NOMO-1 treated with DMSO at 0.1 percent for 48 hours (cell line): ENCODE measurements around the gene TRIO.
"Not testable (repeated sequence)": the region's sequence is repeated elsewhere in the genome, so short reads cannot be mapped to it uniquely, and the experiment has no call there.

ENCODE experiments used
- DNase-seq: peaks from one replicate; lab custom pipeline; 2025; ENCODE audit not compliant: unreplicated experiment; lab: John Stamatoyannopoulos, UW

TRIO gene

GRCh38 chr5:14426521-14426920 is 283.4 kb downstream of the TRIO start:
- no peak for DNase-seq

- DNase-seq, result no peak
These were observed 285.4 kb downstream of the TRIO start for GRCh38 chr5:14428302-14429081.

GRCh38 chr5:14429101-14430050 is 286.2 kb downstream of the TRIO start:
- no peak for DNase-seq

- no peak for DNase-seq
These were observed 288.4 kb downstream of the TRIO start for GRCh38 chr5:14431534-14431933.

- no peak for DNase-seq
These were observed 289.9 kb downstream of the TRIO start for GRCh38 chr5:14432931-14433589.

- DNase-seq, result no peak
These were observed 292.3 kb downstream of the TRIO start for GRCh38 chr5:14435481-14435880.

GRCh38 chr5:14436122-14436521 is 293.0 kb downstream of the TRIO start:
- DNase-seq, result not testable (repeated sequence)

- no peak for DNase-seq
These were observed 293.8 kb downstream of the TRIO start for GRCh38 chr5:14436801-14437542.

- no peak for DNase-seq
These were observed 295.1 kb downstream of the TRIO start for GRCh38 chr5:14438195-14438606.

- DNase-seq, result no peak
These were observed 296.1 kb downstream of the TRIO start for GRCh38 chr5:14439087-14439871.

- DNase-seq, result no peak
These were observed 297.1 kb downstream of the TRIO start for GRCh38 chr5:14440223-14440581.

GRCh38 chr5:14440582-14441431 is 297.7 kb downstream of the TRIO start:
- DNase-seq, result no peak

- no peak for DNase-seq
These were observed 298.5 kb downstream of the TRIO start for GRCh38 chr5:14441641-14442040.

GRCh38 chr5:14442536-14442935 is 299.4 kb downstream of the TRIO start:
- DNase-seq, result no peak

- no peak for DNase-seq
These were observed 300.5 kb downstream of the TRIO start for GRCh38 chr5:14443671-14444093.

- DNase-seq, result no peak
These were observed 301.0 kb downstream of the TRIO start for GRCh38 chr5:14444161-14444560.

GRCh38 chr5:14445013-14445412 is 301.9 kb downstream of the TRIO start:
- DNase-seq, result no peak

- peak; percentile 63 for DNase-seq
These were observed 302.6 kb downstream of the TRIO start for GRCh38 chr5:14445576-14446290.
